ENCODE data around the gene KIAA1755.

- TF ChIP-seq CTCF (conservative IDR thresholded peaks at IDR 0.05; ENCODE audit: low read length) (no peak), EZH2phosphoT487 (IDR thresholded peaks at IDR 0.05; ENCODE audit: borderline replicate concordance) (no peak)
Observed at GRCh38 chr20:38278763-38279162, 18.2 kb upstream of the KIAA1755 start.
